Activated CD8-positive, alpha-beta T cell treated with anti-CD3 and anti-CD28 coated beads, Interleukin-2, amount 10 ng/mL, durations not matched to agents 7 days and 5 days (primary cell): Measurements from ENCODE around the gene LAMA3. TPM values are rescaled to one million over a fixed set of nuclear protein-coding genes. Genes with fewer than 3 reads are reported as not detected.
A peak's percentile ranks its signal among the peaks of the same experiment; 100 is the strongest.
"Not testable (repeated sequence)": the region's sequence is repeated elsewhere in the genome, so short reads cannot be mapped to it uniquely, and the experiment has no call there.

ENCODE experiments used
- ATAC-seq: fragments of 150-1000 bp; cut with Tn5 transposase; one replicate; pipeline ENCODE4 v1.10.0; 2021; ENCODE audit warnings: moderate library complexity
- CTCF ChIA-PET: fragments of 350-600 bp; sonication (Branson Sonifier 250); formaldehyde crosslinking; loops from one replicate; lab custom pipeline; 2021; ENCODE audit warnings: antibody characterized with exemption; lab: Charles Lee
- POLR2A ChIA-PET: fragments of 350-600 bp; sonication (Branson Sonifier 250); formaldehyde crosslinking; loops from one replicate; lab custom pipeline; 2021; ENCODE audit warnings: antibody characterized with exemption; lab: Charles Lee
- DNase-seq: peaks from one replicate; pipeline ENCODE4 v3.0.0-alpha.2; 2020
- H3K27ac Mint-ChIP-seq: one replicate; pipeline ENCODE4 v1.8.0; 2021; ENCODE audit warnings: mild to moderate bottlenecking, mixed read lengths
- H3K27me3 Mint-ChIP-seq: one replicate; pipeline ENCODE4 v1.8.0; 2021; ENCODE audit warnings: low read depth, mixed read lengths
- H3K36me3 Mint-ChIP-seq: one replicate; pipeline ENCODE4 v1.8.0; 2021; ENCODE audit warnings: low read depth, mixed read lengths
- H3K4me1 Mint-ChIP-seq: one replicate; pipeline ENCODE4 v1.8.0; 2021; ENCODE audit warnings: low read depth, mixed read lengths
- H3K4me3 Mint-ChIP-seq: one replicate; pipeline ENCODE4 v1.8.0; 2021; ENCODE audit warnings: mild to moderate bottlenecking, mixed read lengths
- H3K9me3 Mint-ChIP-seq: one replicate; pipeline ENCODE4 v1.8.0; 2022; ENCODE audit warnings: mixed read lengths; ENCODE audit not compliant: insufficient read depth
- total RNA-seq, 2 experiments: library from RNA; stranded (reverse); gene quantifications; one replicate each; pipeline ENCODE4 v1.2.3, GENCODE V29; 2021

Gene LAMA3
- total RNA-seq, 2 experiments from 2014 or later = 0.63 to 1.4 TPM

DNA sequence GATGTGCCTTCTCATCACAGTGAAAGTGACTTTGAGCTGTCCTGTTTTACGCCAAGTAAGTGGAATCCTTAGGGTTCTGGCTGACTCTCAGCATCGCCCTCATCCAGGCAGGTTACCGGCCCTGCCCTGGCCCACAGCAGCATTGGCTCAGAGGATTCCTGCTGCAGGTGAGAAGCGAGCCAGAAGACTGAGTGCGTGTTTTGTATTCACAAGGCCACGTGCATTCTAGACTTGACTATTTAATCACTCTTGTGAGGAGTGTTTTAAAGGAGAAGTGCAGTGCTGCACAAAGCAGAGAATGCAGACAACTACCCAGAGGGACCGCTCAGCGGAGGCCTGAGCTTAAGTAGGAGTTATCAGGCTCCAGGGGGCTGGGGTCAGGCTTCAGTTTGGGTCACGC lies 48.3 kb downstream of the LAMA3 start:
- no peaks in the 10 kb centered on the region for H3K9me3 Mint-ChIP-seq
- peaks cover 15% of the 10 kb centered on the region for H3K4me1 Mint-ChIP-seq
- ChIA-PET POLR2A (no interaction called here), CTCF (no interaction called here)
- DNase-seq (peak; percentile 18), ATAC-seq (no peak)
- no peak overlapping the region for H3K27ac Mint-ChIP-seq
- no peaks in the 10 kb centered on the region for H3K36me3 Mint-ChIP-seq
- H3K4me3 Mint-ChIP-seq = no peak overlapping the region
- H3K27me3 Mint-ChIP-seq = peaks cover 41% of the 10 kb centered on the region

DNA sequence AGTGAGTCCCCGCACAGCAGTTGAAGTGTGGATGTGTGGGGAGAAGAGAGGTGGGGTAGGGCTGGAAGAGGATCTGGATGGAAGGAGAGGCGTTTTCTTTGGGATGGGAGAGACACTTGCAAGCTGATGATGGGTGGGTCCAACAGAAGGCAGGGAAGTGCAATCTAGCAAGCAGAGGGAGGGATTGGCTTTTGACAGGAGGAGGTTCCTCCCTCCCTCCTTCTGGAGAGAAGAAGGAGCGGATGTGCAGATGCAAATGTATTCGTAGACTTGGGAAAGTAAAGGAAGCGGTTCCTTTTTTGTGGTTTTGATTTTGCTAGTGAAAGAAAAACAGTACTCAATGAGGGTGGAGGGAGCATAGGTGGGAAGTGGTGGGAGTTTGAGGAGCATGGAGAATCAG lies 48.9 kb downstream of the LAMA3 start:
- Mint-ChIP-seq H3K36me3 (no peaks in the 10 kb centered on the region), H3K27ac (no peak overlapping the region), H3K27me3 (peaks cover 40% of the 10 kb centered on the region), H3K4me1 (peaks cover 15% of the 10 kb centered on the region), H3K9me3 (no peaks in the 10 kb centered on the region), H3K4me3 (no peak overlapping the region)
- DNase-seq = no peak
- ChIA-PET POLR2A (no interaction called here), CTCF (no interaction called here)
- ATAC-seq = no peak

- no peaks in the 10 kb centered on the region for H3K36me3 Mint-ChIP-seq
- ChIA-PET POLR2A (no interaction called here), CTCF (no interaction called here)
- H3K4me1 Mint-ChIP-seq = peaks cover 15% of the 10 kb centered on the region
- H3K9me3 Mint-ChIP-seq = no peaks in the 10 kb centered on the region
- H3K4me3 Mint-ChIP-seq = no peak overlapping the region
- DNase-seq (peak; percentile 16), ATAC-seq (no peak)
- no peak overlapping the region for H3K27ac Mint-ChIP-seq
- H3K27me3 Mint-ChIP-seq = peaks cover 38% of the 10 kb centered on the region
Measured at GRCh38 chr18:23738575-23738974, 49.3 kb downstream of the LAMA3 start.

GRCh38 chr18:23740105-23740830 lies 51.0 kb downstream of the LAMA3 start:
- peaks cover 15% of the 10 kb centered on the region for H3K4me1 Mint-ChIP-seq
- no peaks in the 10 kb centered on the region for H3K9me3 Mint-ChIP-seq
- ChIA-PET POLR2A (no interaction called here), CTCF (no interaction called here)
- no peak overlapping the region for H3K4me3 Mint-ChIP-seq
- DNase-seq = no peak
- no peak overlapping the region for H3K27ac Mint-ChIP-seq
- H3K27me3 Mint-ChIP-seq = peaks cover 38% of the 10 kb centered on the region
- ATAC-seq = no peak
- no peaks in the 10 kb centered on the region for H3K36me3 Mint-ChIP-seq

DNA sequence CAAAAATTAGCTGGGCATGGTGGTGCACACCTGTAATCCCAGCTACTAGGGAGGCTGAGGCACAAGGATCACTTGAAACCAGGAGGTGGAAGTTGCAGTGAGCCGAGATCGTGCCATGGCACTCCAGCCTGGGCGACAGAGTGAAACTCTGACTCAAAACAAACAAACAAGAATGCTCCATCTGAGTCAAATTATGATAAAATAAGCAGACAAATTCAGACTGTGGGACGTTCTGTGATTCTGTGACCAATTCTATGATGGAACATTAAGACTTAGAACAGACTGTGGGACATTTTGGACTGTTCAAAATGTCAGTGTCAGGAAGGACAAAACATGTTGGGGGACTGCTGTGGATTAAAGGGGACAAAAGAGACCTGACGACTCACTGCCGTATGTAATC lies 52.7 kb downstream of the LAMA3 start:
- POLR2A ChIA-PET, H3K27ac Mint-ChIP-seq, H3K9me3 Mint-ChIP-seq, H3K4me3 Mint-ChIP-seq, ATAC-seq, DNase-seq, H3K36me3 Mint-ChIP-seq, CTCF ChIA-PET: not testable (repeated sequence)
- H3K4me1 Mint-ChIP-seq = peaks cover 15% of the 10 kb centered on the region
- peaks cover 36% of the 10 kb centered on the region for H3K27me3 Mint-ChIP-seq

DNA sequence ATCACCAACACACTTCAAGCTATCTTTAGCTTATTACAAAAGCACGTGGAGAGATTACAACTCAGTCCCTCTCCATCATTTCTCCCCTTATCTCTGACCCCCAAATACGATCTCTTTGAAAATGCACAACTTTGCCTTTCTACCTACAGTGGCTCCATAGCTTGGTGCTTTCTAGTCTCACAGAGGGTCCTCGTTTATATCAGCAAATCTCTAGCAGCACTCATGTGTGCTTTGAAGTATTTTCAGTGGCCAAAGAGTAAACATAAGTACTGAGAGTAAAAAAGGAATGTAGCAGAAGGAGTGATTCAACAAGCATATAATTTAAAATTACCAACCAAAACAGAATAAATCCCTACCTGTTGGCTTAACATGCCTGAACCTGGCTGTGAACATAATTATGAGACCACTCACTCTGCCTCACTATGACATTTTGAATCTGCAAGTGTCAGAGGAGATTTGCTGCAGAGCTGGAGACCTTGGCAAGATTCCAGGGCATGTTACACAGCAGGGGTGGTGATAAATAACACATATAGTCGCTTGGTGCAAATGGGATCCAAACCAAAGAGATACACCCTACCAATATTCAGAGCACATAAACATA lies 54.6 kb downstream of the LAMA3 start:
- no peak overlapping the region for H3K4me3 Mint-ChIP-seq
- H3K4me1 Mint-ChIP-seq = peaks cover 2% of the 10 kb centered on the region
- no peak for ATAC-seq
- H3K36me3 Mint-ChIP-seq = no peaks in the 10 kb centered on the region
- H3K9me3 Mint-ChIP-seq = no peaks in the 10 kb centered on the region
- H3K27ac Mint-ChIP-seq = no peak overlapping the region
- DNase-seq = no peak
- peaks cover 29% of the 10 kb centered on the region for H3K27me3 Mint-ChIP-seq
- ChIA-PET CTCF (no interaction called here), POLR2A (no interaction called here)

- H3K9me3 Mint-ChIP-seq = no peaks in the 10 kb centered on the region
- no peaks in the 10 kb centered on the region for H3K36me3 Mint-ChIP-seq
- H3K27ac Mint-ChIP-seq = no peak overlapping the region
- ATAC-seq (no peak), DNase-seq (no peak)
- H3K4me3 Mint-ChIP-seq = no peak overlapping the region
- ChIA-PET POLR2A (no interaction called here), CTCF (no interaction called here)
- no peaks in the 10 kb centered on the region for H3K4me1 Mint-ChIP-seq
- H3K27me3 Mint-ChIP-seq = peaks cover 30% of the 10 kb centered on the region
Measured at GRCh38 chr18:23745366-23745765, 56.1 kb downstream of the LAMA3 start.

DNA sequence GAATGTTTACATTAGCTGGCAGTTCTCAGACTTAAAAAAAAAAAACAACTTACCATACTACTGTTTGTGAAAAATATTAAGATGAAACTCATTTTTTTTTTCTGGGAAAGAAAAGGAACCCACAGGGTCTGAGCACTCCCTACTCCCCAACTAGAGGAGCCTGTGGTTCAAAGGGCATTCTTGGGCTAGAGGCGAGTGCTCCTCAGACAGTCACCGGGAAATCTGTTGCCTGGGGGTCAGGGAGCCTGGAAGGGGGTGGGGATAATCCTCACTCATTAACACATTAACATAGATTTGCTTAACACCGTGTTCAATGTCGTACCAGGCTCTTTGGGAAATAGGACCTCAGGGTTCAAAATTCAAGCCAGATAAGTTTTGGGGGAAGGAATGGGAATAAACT lies 57.6 kb downstream of the LAMA3 start:
- Mint-ChIP-seq H3K4me1 (no peaks in the 10 kb centered on the region), H3K9me3 (no peaks in the 10 kb centered on the region), H3K4me3 (no peak overlapping the region), H3K27ac (no peak overlapping the region), H3K36me3 (no peaks in the 10 kb centered on the region), H3K27me3 (peaks cover 33% of the 10 kb centered on the region)
- DNase-seq (no peak), ATAC-seq (no peak)
- POLR2A ChIA-PET = no interaction called here
- CTCF ChIA-PET = no interaction called here

DNA sequence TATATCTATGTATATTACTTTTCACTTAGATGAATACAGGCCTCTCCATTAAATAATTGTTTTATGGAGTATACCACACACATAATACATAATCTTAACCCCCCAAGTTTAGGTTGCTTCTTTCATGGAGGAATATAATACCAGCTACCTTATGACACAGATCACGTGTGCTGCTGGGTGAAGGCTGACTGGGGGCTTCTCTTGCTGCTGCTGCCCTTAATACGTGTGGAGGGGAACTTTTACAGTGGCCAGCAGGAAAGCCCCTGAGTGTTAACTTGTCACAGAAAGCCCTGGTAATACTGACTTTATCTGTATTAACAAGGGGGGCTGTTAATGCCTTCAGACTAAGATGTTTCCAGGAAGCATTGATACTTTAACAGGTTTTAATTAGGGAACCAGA lies 63.1 kb downstream of the LAMA3 start:
- Mint-ChIP-seq H3K27ac (no peak overlapping the region), H3K36me3 (no peaks in the 10 kb centered on the region), H3K9me3 (no peaks in the 10 kb centered on the region), H3K4me3 (no peak overlapping the region), H3K4me1 (no peaks in the 10 kb centered on the region), H3K27me3 (peaks cover 25% of the 10 kb centered on the region)
- ChIA-PET POLR2A (no interaction called here), CTCF (interaction anchor here (0.7 kb wide), 1 partner anchor 49 kb away, joined by 3 read pairs; no protein-coding TSS in a partner anchor)
- DNase-seq (no peak), ATAC-seq (no peak)

DNA sequence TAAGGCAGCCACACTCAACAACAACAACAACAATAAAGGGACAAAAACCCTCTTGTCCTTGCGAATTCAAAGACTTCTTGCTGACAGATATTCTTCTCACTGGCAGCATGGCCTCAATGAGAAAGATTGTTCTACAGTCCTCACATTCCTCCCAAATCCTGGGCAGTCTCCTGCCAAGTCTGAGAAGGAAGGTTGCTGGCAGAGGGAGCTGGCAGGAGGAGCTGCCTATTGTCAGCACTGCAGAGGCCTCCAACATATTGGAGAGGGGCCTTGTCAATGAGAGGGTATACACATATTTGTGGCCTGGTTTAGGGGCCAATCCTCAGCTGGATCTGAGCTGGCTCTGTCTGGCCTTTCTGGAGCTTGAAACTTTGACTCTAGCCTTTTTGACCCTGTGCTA lies 63.5 kb downstream of the LAMA3 start:
- no peaks in the 10 kb centered on the region for H3K36me3 Mint-ChIP-seq
- no peaks in the 10 kb centered on the region for H3K9me3 Mint-ChIP-seq
- DNase-seq = no peak
- CTCF ChIA-PET = interaction anchor here (0.7 kb wide), 1 partner anchor 49 kb away, joined by 3 read pairs; no protein-coding TSS in a partner anchor
- H3K27ac Mint-ChIP-seq = no peak overlapping the region
- POLR2A ChIA-PET = no interaction called here
- no peaks in the 10 kb centered on the region for H3K4me1 Mint-ChIP-seq
- ATAC-seq = no peak
- H3K27me3 Mint-ChIP-seq = peaks cover 22% of the 10 kb centered on the region
- no peak overlapping the region for H3K4me3 Mint-ChIP-seq

- ChIA-PET CTCF (no interaction called here), POLR2A (interaction anchor here (1.2 kb wide), 1 partner anchor 177 kb away, joined by 4 read pairs; no protein-coding TSS in a partner anchor)
- no peak overlapping the region for H3K4me3 Mint-ChIP-seq
- no peak for ATAC-seq
- no peaks in the 10 kb centered on the region for H3K36me3 Mint-ChIP-seq
- no peak for DNase-seq
- no peaks in the 10 kb centered on the region for H3K9me3 Mint-ChIP-seq
- no peaks in the 10 kb centered on the region for H3K4me1 Mint-ChIP-seq
- H3K27me3 Mint-ChIP-seq = peaks cover 11% of the 10 kb centered on the region
- no peak overlapping the region for H3K27ac Mint-ChIP-seq
Measured at GRCh38 chr18:23756590-23757436, 67.6 kb downstream of the LAMA3 start.

DNA sequence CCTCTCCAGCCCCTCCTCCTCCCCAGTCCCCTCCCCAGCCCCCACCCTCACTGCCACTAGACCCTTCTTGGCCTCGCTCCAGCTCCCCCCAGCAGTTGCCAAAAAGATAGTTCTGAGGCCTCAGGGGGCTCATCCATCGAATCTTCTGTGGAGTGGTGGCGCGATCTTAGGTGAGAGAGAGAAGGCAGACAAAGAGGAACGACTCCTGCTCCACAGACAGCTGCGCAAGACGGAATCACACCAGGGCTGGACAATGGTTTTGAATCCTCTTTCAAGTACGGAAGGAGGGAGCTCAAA lies 68.1 kb downstream of the LAMA3 start:
- POLR2A ChIA-PET = no interaction called here
- Mint-ChIP-seq H3K27me3 (peaks cover 9% of the 10 kb centered on the region), H3K36me3 (no peaks in the 10 kb centered on the region), H3K27ac (no peak overlapping the region), H3K9me3 (no peaks in the 10 kb centered on the region), H3K4me1 (no peaks in the 10 kb centered on the region), H3K4me3 (no peak overlapping the region)
- no peak for ATAC-seq
- CTCF ChIA-PET = no interaction called here
- DNase-seq = no peak
